Fibroblast of lung (primary cell): ENCODE results near the gene BMP7.

Experiments
- CTCF ChIP-seq, 2 donors: IDR thresholded peaks in 1 of 2; conservative IDR thresholded peaks in 1 of 2; 1 replicate in 1 of 2; 2 replicates in 1 of 2; pipeline ENCODE4 v1.5.1; 2011 to 2012; ENCODE audit warnings: low read length in 2 of 2, control low read depth in 1 of 2, inconsistent platforms in 1 of 2, low read depth in 1 of 2, mild to moderate bottlenecking in 1 of 2
- EZH2 ChIP-seq: IDR thresholded peaks from 2 replicates; pipeline ENCODE4 v1.5.1; 2012; ENCODE audit warnings: low read length, control low read depth, mild to moderate bottlenecking; ENCODE audit errors: missing control alignments

- TF ChIP-seq CTCF (conservative IDR thresholded peaks at IDR 0.05 in 1 of 2, IDR thresholded peaks at IDR 0.05 in 1 of 2; ENCODE audit: low read depth in 1 of 2, low read length in 2 of 2) (no peak), EZH2 (no peak)
Observed at GRCh38 chr20:57199656-57200405, 66.6 kb downstream of the BMP7 start.
